Stimulated activated CD4-positive, alpha-beta T cell treated with anti-CD3 and anti-CD28 coated beads, Interleukin-4, amount 100 ng/mL, for 4 hours (primary cell): ENCODE data around the gene FBN2.

Experiments used
- DNase-seq, 2 experiments: peaks; one replicate each; pipeline ENCODE4 v3.0.0-alpha.2; 2020

Gene FBN2

DNA sequence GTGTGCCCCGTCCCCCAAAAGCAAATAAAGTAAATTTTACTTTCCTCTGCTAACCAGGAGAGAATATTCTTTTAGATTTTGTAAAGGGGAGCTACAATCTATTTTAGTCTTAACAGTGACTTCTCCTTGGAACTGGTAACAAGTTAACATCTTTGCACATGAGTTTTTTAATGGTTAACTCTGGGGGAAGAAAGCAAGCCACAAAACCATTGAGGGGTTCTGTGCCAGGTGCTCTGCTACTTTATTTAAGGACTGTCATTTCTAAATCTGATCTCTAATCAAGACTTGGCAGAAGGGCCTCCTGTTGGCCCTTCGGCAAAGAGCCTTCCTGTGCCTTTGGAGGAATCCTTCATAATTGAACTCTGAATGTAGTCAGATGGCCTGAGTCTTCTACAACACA, 301.0 kb downstream of the FBN2 start:
- DNase-seq: no peak

DNA sequence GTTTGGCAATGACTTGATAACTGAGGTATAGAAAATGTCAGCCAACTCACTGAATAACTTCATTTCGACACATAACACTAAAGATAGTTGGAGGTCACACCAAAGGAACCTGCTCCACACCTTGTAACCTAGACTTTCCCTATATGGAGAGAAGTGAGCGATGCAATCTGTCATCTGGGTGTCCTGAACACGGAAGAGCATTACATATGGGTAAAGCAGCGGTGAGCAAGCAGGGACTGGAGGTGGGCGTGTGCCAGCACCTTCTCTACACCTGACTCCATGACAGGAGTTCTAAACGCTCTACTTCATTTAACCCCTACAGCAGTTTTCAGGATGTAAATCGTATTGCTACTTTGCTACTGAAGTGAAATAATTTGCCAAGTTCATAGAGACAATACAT, 301.7 kb downstream of the FBN2 start:
- DNase-seq: no peak

DNA sequence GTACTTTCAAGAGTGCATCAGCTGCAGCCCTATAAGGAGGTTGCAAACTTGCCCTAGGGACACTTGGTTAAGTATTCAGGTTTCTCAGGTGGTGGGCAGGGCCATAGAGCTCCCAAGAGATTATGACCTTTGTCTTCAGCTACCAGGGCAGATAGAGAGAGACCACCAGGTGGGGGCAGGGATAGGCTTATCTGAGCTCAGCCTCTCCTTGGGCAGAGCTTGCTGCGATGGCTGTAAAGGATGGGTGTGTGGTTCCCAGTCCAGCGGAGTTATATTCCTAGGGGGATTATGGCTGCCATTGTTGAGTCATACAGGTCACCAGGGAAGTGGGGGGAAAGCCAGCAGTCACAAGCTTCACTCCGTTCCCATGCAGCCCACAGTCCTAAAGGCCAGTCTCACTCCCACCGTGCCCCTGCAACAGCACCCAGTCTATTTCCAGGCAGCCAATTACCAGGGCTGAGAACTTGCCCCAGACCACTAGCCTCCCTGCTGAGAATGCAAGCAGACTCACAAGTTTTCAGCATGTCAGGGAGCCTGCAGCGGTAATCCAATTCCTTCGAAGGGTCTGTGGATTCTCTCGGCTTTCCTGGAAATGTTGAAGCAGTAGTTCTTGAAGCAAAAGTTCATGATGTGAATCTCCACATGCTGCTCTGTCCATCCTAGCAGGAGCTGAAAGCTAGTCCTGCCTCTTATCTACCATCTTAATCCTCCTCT, 303.0 kb downstream of the FBN2 start:
- DNase-seq: no peak

DNA sequence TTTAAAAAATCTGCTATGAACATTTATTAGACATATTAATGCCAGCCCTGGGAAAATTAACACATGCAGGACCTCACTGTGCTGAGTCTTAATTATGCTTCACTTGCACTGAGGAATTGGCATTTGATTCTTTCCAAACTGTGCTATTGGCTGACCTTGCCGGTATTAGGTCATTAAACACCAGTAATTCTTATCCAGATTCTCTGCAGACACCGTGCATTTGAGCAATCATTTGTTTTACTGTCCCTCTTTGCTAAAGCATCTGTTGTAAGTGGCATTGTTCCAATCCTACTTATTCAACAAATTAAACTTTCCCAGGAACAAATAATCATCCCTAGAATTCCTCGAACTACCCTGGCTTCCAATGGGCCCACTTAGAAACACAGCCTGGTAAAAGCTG, 309.5 kb downstream of the FBN2 start:
- no peak for DNase-seq

GRCh38 chr5:128228008-128228407, 310.0 kb downstream of the FBN2 start:
- no peak for DNase-seq

DNA sequence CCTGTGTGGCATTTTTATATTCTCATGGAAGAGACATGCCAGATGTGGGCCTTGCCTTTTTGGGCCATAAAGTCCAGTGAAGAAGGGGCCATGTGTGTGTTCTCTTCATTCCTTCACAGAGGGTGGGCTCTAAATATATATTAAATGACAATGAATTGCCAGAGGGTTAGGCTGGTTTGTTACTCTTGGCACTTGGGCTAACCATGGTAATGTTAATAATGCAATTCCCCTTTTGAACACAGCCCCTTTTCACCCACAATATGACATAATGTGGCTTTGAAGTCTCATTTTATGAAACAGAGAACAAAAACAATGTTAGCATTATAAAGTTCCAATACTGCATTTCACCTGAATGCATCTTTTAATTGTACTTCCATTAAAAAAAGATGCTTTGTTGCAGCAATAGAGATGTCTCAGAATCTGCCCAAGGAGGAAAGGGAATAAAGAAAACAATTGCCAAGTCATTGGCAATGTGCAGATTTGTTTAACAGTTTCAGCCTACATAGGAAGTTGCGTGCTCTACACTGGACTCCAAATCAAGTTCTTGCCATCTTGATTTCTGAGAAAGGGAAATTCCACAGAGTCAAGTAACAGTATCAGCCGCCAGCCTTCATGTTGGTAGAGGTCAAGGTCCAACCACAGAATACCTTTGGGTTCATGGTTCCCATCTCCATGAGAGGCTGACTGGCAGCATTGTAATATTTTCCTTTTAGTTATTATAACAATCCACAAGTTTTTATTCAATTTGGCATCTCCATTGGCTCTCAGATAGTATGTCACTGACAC, 312.6 kb downstream of the FBN2 start:
- no peak for DNase-seq

DNA sequence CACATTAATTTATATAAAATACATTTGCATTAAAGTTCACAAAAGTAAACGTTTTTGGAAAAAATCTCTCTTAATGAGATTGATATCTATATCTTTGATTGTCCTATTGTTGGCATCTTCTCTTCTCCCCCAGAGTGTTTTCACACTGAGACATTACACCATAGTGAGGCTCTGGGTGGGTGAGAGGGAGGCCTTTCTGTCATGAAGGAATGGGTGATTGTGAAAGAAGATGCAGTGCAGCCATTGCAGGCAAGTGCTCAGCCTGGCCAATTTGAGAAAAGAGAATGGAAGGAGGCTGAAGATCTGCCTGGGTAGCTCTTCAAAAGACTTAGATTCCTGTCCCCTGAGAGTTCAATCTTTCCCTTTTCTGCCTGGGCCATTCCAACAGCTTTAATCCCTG, 313.7 kb downstream of the FBN2 start:
- no peak for DNase-seq

- DNase-seq: no peak
These were observed 317.2 kb downstream of the FBN2 start for GRCh38 chr5:128220841-128221240.

DNA sequence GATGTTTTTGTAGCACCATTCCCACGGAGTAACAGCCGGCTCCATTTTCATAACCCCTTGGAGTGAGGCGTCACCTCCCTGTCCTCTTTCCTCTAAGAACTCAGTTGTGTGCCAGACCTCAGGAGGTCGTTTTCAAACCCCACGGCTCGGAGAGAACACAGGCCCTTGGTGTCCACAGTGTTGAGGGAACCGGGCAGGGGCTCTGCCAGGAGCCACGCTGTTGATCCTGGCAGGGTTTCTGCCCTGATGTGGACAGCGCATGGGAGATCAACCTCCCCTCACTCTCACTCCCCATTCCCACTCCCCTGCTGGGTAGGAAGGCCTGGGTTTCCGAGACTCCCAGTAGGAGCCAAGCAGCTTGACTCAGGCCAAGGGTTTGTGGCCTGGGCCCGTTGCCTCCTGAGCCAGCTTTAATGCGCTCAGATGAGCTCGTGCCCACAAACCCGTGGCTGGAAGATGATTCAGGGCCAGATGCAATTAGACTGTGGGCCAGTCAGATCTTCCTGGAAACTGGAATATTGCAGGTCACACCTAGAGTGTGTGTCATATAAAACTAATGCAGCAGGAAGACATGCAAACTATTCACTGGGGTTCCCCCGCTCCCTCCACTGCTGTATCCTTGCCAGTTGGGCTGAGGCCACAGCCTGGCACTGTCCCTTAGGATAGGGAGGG, 321.0 kb downstream of the FBN2 start:
- DNase-seq: no peak

DNA sequence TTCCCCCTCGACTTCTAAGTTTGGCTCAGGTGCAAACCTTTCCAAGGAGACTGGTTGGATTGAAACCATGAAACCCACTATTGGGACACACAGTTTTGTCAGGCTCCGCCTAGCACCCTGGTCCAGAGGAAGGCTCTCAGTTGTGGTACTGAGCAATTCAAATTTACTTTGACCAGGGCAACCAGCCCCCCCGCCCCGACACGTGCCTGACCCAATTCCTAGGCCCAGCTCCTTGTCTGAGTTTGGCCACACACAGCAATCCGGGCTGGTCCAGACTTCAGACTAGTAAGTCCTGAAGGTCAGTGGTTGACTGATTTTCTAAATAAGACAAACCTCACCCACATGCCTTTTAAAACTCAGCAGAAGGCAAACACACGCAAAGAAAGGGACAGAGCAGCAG, 321.8 kb downstream of the FBN2 start:
- no peak for DNase-seq

- no peak for DNase-seq
These were observed 324.2 kb downstream of the FBN2 start for GRCh38 chr5:128213833-128214232.

- no peak for DNase-seq
These were observed 324.7 kb downstream of the FBN2 start for GRCh38 chr5:128213340-128213739.

- no peak for DNase-seq
These were observed 325.7 kb downstream of the FBN2 start for GRCh38 chr5:128212191-128212806.

GRCh38 chr5:128208436-128208835, 329.6 kb downstream of the FBN2 start:
- DNase-seq: no peak
